ENCODE data around the gene METTL13.
A peak's percentile ranks its signal among the peaks of the same experiment; 100 is the strongest.
"Not testable (repeated sequence)": the region's sequence is repeated elsewhere in the genome, so short reads cannot be mapped to it uniquely, and the experiment has no call there.

The METTL13 gene

DNA sequence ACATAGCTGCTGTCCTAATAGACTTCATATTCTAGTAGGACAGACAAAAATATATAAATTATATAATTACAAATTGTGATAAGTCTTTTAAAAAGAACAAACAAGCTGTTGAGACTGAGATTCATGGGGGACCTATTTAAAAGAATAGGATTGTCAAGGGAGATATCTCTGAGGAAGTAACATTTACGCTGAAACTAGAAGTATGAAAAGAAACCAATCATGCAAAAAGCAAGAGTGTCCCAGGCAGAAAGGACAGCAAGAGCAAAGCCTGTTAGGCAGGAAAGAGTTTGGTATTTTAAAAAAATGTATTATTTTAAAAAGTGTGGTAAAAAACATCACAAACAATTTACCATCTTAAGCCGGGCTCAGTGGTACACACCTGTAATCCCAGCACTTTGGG lies 9.1 kb upstream of the METTL13 start:
- DNase-seq, result no peak

- no peak for DNase-seq
Measured at GRCh38 chr1:171780583-171781175, 781 bp upstream of the METTL13 start.

- no peak for DNase-seq
Measured at GRCh38 chr1:171783816-171784530, 2.5 kb downstream of the METTL13 start.

GRCh38 chr1:171784784-171785183 lies 3.3 kb downstream of the METTL13 start:
- DNase-seq, result no peak

- DNase-seq, result no peak
Measured at GRCh38 chr1:171785766-171786165, 4.3 kb downstream of the METTL13 start.

DNA sequence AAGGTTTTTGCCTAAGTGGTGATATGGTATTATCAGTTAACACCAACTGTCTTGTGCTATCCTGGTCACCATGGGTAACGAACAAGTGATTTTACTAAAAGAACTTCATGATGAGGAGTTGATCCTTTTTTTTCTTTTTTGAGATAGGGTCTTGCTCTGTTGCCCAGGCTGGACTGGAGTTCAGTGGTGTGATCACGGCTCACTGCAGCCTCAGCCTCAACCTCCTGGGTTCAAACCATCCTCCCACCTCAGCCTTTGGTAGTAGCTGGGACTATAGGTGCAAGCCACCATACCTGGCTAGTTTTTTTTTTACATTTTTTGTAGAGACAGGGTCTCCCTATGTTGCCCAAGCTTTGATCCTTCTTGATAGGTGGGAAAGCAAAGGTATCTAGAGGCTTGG lies 5.1 kb downstream of the METTL13 start:
- no peak for DNase-seq

DNA sequence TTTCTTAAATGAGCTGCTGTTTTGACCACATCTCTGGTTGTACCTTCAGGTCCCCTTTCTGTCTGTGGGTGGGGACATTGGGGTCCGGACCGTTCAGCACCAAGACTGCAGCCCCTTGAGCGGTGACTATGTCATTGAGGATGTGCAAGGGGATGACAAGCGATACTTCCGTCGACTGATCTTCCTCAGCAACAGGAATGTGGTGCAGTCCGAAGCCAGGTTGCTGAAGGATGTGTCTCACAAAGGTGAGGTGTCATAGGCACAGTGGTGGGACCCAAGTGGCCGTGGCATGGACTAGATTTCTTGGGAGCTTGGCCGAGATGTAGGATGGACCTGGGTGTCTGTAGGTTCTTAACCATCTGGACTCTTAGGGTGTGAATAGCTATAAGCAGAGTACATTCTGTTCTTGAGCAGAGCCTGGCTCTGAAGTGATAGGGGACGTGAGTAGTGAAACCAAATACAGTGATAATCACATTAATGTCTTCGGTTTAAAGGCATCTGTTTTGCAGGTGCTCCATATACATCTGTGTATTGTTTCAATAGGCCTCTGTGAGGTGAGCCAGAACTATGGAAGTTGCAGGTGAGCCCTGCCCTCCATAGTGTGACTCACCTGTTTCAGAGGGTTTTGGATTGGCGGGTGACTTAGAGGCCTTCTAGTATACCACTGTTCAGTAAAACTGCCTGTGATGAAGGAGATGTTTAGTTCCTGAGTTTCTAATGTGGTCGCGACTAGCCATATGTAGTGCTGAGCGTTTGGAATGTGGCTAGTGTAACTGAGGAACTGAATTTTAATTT lies 6.4 kb downstream of the METTL13 start:
- no peak for DNase-seq

- no peak for DNase-seq
Measured at GRCh38 chr1:171788696-171789095, 7.2 kb downstream of the METTL13 start.

- no peak for DNase-seq
Measured at GRCh38 chr1:171790318-171790717, 8.9 kb downstream of the METTL13 start.

- DNase-seq, result no peak
Measured at GRCh38 chr1:171792656-171793369, 11.4 kb downstream of the METTL13 start.

DNA sequence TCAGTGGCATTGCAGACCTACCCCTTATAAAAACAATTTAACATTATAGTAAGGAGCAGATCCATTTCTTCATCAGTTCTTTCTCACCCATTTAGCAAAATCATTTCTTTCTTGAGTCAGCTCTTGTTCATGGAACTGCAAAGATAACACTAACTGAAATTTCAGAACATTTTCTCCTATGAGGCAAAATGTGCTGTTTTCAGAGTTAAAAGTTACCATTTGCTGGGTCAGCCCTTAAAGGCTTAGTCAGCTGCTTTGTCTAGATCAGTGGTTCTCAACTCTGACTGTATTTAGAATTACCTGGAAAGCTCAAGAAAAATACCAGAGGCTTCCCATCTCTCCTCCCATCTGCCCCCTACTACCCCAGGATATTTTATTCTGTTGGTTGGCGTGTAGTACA lies 12.2 kb downstream of the METTL13 start:
- no peak for DNase-seq

GRCh38 chr1:171794085-171794484 lies 12.6 kb downstream of the METTL13 start:
- DNase-seq, result peak; percentile 24 to 74

GRCh38 chr1:171796592-171796991 lies 15.1 kb downstream of the METTL13 start:
- DNase-seq, result no peak

DNA sequence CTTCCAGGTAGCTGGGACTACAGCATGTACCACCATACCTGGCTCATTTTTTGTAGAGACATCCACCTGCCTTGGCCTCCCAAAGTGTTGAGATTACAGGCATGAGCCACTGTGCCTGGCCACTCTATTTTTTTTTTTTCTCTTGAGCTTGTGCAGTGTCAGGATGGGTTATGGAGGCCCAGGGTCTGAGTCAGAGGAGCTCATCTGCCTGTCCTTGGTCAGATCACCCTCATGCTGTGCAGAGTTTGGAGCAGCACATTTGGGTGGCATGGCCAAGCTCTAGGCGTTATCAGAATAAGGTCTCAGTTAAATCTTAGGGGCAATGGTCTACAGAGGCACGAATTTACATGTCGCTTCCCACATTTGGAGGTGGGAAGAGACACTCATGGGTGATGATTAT lies 16.9 kb downstream of the METTL13 start:
- DNase-seq, result no peak

DNA sequence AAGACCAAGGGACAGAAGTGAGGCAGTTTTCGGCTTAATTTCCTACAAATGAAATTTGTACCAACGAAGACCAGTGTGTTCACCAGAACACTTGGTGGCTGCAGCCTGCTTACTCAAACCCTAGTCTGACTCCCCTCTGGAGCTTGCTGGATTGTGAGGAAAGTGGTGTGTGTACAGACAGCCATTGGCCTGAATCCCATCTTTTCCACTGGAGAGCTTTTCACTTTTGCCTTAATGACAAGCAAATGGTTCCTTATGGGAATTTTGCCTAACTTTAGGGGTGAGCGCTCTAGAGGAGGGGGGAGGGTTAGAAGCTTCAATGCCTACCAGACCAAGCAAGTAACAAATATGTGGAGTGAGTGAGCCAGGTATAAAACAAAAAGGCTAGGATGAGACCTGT lies 17.3 kb downstream of the METTL13 start:
- no peak for DNase-seq

- no peak for DNase-seq
Measured at GRCh38 chr1:171799166-171799565, 17.7 kb downstream of the METTL13 start.

DNA sequence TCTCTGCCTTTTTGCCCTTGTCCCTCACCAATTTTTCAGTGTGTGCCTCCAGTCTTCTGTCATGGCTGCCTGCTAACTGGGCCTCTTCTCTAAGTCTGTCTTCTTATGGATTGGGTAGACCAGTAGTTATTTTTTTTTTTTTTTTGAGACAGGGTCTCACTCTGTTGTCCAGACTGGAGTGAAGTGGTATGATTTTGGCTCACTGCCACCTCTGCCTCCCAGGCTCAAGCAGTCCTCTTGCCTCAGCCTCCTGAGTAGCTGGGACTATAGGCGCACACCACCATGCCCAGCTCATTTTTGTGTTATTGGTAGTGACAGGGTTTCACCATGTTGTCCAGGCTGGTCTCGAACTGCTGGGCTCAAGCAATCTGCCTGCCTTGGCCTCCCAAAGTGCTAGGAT lies 18.2 kb downstream of the METTL13 start:
- DNase-seq, result not testable (repeated sequence)

DNA sequence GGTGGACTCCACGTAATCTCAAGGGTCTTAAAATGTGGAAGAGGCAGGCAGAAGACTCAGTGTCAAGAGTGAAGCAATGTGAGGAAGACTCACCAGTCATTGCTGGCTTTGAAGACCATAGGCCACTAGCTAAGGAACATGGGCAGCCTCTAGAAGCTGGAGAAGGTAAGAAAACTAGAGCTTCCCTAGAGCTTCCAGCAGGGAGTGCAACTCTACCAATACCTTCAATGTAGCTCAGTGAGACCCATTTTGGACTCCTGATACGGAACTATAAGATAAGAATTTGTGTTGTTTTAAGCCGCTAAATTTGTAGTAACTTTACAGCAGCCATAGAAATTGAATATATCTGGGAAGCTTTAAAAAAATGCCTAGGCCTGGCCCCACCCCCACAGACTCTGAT lies 18.9 kb downstream of the METTL13 start:
- DNase-seq, result no peak

GRCh38 chr1:171800851-171801250 lies 19.4 kb downstream of the METTL13 start:
- DNase-seq, result no peak

- no peak for DNase-seq
Measured at GRCh38 chr1:171801487-171801891, 20.0 kb downstream of the METTL13 start.

DNA sequence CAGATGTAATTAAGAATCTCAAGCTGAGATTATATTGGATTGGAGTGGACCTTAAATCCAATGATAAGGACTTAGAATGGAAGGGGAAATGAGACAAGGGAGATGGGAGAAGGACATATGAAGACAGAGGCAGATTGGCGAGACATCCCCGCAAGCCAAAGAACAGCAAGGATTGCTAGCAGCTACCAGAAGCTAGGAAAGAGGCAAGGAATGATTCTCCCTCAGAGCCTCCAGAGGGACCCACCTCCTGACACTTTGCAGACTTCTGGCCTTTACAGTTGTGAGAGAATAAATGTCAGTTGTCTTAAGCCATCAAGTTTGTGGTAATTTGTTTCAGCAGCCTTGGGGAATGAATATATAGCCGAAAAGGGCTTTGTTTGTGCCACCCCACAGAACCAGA lies 20.7 kb downstream of the METTL13 start:
- DNase-seq, result no peak

DNA sequence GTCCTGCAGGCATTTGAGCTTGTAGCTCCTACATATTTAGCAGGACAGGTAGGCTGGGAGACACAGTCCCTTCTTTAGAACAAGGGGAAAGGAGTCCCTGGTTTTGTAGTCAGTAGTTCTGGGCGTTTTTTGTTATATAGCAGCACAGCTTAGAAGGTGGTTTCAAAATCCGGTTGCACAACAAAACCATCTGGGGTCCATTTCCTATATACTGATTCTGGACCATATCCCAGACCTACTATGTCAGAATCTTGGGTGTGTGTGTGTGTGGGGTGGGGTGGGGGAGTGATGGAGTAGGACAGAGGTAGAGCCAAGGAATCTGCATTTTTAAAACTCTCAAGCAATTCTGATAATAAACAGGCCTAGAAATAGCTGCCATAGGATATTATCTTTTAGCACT lies 21.6 kb downstream of the METTL13 start:
- DNase-seq, result no peak

DNA sequence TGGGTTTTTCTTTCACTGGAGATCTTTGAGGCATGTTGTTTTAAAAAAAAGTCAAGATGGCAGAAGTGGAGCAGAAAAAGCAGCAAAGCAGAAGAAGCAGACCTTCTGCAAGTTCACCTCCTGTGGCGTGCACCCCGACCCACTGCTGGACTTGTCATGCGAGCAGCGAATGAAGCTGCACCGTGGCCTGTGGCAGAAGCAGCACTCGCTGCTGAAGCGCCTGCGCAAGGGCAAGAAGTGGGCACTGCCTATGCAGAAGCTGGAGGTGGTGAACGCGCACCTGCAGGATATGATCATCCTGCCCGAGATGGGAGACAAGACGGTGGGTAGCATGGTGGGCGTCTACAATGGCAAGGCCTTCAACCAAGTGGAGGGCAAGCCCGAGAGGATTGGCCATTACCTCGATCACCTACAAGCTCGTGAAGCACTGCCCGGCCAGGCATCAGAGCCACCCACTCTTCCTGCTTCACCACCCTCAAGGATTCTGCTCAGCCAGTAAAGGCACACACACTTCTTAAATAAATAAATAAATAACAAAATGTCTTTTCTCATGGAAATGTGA lies 22.1 kb downstream of the METTL13 start:
- DNase-seq, result no peak

All from stimulated activated CD4-positive, alpha-beta T cell treated with anti-CD3 and anti-CD28 coated beads, Interleukin-4, amount 100 ng/mL, for 4 hours (primary cell).